Ovary (tissue), 3 donors: ENCODE results near the gene STX18.

Experiments
- EP300 ChIP-seq: sonication (generic); formaldehyde crosslinking; IDR thresholded peaks from one replicate; pipeline ENCODE4 v1.6.1; 2017; ENCODE audit warnings: antibody characterized with exemption
- POLR2A ChIP-seq: fragments of 450-650 bp; IDR thresholded peaks from one replicate; pipeline ENCODE4 v1.6.1; 2017; ENCODE audit warnings: antibody characterized with exemption, mild to moderate bottlenecking, moderate library complexity
- TF ChIP-seq, protein P1 (sequence below), 3 donors: fragments of 450-650 bp in 2 of 3; fragments of 200-600 bp in 1 of 3; IDR thresholded peaks; one replicate each; pipeline versions ENCODE4 v1.5.1 to v1.8.0; 2016 to 2022; ENCODE audit warnings: antibody characterized with exemption in 3 of 3, mild to moderate bottlenecking in 1 of 3
- donor health status: DM: no; HTN: no; CAD: no.

DNA sequence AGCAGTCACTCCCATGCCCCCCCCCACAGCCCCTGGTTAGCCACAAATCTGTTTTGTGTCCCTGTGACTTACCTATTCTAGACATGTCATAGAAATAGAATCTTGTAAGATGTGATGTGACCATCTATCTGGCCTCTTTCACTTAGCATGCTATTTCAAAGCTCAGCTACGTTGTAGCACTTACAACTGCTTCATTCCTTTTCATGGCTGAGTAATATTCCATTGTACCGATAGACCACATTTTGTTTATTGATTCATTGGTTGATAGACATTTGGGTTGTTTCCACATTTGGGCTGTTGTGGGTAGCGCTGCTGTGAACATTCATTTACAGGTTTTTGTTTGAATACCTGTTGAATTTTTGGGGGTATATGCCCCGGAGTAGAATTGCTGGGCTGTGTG is 143.4 kb downstream of the STX18 start:
- TF ChIP-seq, protein P1, sequence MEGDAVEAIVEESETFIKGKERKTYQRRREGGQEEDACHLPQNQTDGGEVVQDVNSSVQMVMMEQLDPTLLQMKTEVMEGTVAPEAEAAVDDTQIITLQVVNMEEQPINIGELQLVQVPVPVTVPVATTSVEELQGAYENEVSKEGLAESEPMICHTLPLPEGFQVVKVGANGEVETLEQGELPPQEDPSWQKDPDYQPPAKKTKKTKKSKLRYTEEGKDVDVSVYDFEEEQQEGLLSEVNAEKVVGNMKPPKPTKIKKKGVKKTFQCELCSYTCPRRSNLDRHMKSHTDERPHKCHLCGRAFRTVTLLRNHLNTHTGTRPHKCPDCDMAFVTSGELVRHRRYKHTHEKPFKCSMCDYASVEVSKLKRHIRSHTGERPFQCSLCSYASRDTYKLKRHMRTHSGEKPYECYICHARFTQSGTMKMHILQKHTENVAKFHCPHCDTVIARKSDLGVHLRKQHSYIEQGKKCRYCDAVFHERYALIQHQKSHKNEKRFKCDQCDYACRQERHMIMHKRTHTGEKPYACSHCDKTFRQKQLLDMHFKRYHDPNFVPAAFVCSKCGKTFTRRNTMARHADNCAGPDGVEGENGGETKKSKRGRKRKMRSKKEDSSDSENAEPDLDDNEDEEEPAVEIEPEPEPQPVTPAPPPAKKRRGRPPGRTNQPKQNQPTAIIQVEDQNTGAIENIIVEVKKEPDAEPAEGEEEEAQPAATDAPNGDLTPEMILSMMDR (IDR thresholded peaks at IDR 0.05) = no peak
- TF ChIP-seq EP300 = no peak
- no peak for TF ChIP-seq POLR2A
